ENCODE results near the gene SLC22A3. TPM values are rescaled to one million over a fixed set of nuclear protein-coding genes. Genes with fewer than 3 reads are reported as not detected.
"Not testable (repeated sequence)": the region's sequence is repeated elsewhere in the genome, so short reads cannot be mapped to it uniquely, and the experiment has no call there.

The SLC22A3 gene
- total RNA-seq, 1 experiment from 2014 or later, result 0.09 TPM

GRCh38 chr6:160447350-160447749 is 99.2 kb downstream of the SLC22A3 start:
- ChIA-PET POLR2A (no interaction called here), CTCF (interaction anchor here (1.4 kb wide), 2 partner anchors 8 to 226 kb away, joined by 3 to 5 read pairs; no protein-coding TSS in a partner anchor)
- no peaks in the 10 kb centered on the region for H3K4me1 Mint-ChIP-seq (ENCODE audit: insufficient read depth, unreplicated experiment)
- no peaks in the 10 kb centered on the region for H3K9me3 Mint-ChIP-seq (ENCODE audit: unreplicated experiment)
- intact Hi-C loops (cut with micrococcal nuclease), result no loop called here
- H3K27ac Mint-ChIP-seq (ENCODE audit: low read depth, unreplicated experiment), result no peak overlapping the region
- no peaks in the 10 kb centered on the region for H3K27me3 Mint-ChIP-seq (ENCODE audit: insufficient read depth, unreplicated experiment)
- DNase-seq (ENCODE audit: unreplicated experiment), result no peak
- H3K4me3 Mint-ChIP-seq (ENCODE audit: unreplicated experiment), result no peak overlapping the region
- no peaks in the 10 kb centered on the region for H3K36me3 Mint-ChIP-seq (ENCODE audit: insufficient read depth, unreplicated experiment)
- BruUV-seq (replicated peaks), result no TSS peak
- no peak for TF ChIP-seq CTCF (IDR thresholded peaks at IDR 0.05; ENCODE audit: unreplicated experiment)

- intact Hi-C loops (cut with micrococcal nuclease), result loop anchor here (10.0 kb wide), 1 partner anchor 755 kb away; the partner anchor contains the start of gene SOD2
- H3K27me3 Mint-ChIP-seq (ENCODE audit: insufficient read depth, unreplicated experiment); POLR2A ChIA-PET; H3K4me3 Mint-ChIP-seq (ENCODE audit: unreplicated experiment); H3K36me3 Mint-ChIP-seq (ENCODE audit: insufficient read depth, unreplicated experiment); H3K9me3 Mint-ChIP-seq (ENCODE audit: unreplicated experiment); DNase-seq (ENCODE audit: unreplicated experiment); BruUV-seq (replicated peaks); H3K4me1 Mint-ChIP-seq (ENCODE audit: insufficient read depth, unreplicated experiment); H3K27ac Mint-ChIP-seq (ENCODE audit: low read depth, unreplicated experiment): not testable (repeated sequence)
- CTCF ChIA-PET, result interaction anchor here (0.6 to 2.7 kb wide), 2 partner anchors 228 to 1361 kb away, joined by 3 to 16 read pairs; no protein-coding TSS in a partner anchor
Measured at GRCh38 chr6:160449787-160450186, 101.6 kb downstream of the SLC22A3 start.

DNA sequence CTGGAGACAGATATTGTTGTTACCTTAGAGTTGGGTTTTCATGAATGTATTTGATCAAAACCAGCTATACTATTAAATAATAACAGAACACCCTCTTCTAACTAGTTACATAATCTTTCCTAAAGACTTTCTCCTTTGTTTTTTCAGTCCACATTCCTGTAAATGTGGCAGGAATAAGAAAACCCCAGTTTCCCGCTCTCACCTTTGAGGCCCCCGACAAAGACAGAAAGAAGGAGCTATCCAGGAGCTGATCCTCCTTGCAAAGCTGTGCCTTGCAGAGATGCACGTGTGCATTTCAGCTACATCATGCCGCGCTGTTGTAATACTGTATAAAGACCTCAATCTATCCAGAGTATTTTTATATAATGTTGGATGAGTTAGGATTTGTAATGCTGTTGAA is 102.7 kb downstream of the SLC22A3 start:
- Mint-ChIP-seq H3K36me3 (ENCODE audit: insufficient read depth, unreplicated experiment) (no peaks in the 10 kb centered on the region), H3K4me1 (ENCODE audit: insufficient read depth, unreplicated experiment) (no peaks in the 10 kb centered on the region), H3K27me3 (ENCODE audit: insufficient read depth, unreplicated experiment) (no peaks in the 10 kb centered on the region), H3K4me3 (ENCODE audit: unreplicated experiment) (no peak overlapping the region), H3K9me3 (ENCODE audit: unreplicated experiment) (no peaks in the 10 kb centered on the region), H3K27ac (ENCODE audit: low read depth, unreplicated experiment) (no peak overlapping the region)
- ChIA-PET CTCF (interaction anchor here (0.6 to 2.7 kb wide), 8 partner anchors 8 to 317 kb away, joined by 3 to 16 read pairs (median 4); no protein-coding TSS in a partner anchor), POLR2A (no interaction called here)
- intact Hi-C loops (cut with micrococcal nuclease), result loop anchor here (10.0 kb wide), 1 partner anchor 756 kb away; the partner anchor contains the start of gene SOD2
- no peak for TF ChIP-seq CTCF (IDR thresholded peaks at IDR 0.05; ENCODE audit: unreplicated experiment)
- no peak for DNase-seq (ENCODE audit: unreplicated experiment)
- no TSS peak for BruUV-seq (replicated peaks)

- no peak for TF ChIP-seq CTCF (IDR thresholded peaks at IDR 0.05; ENCODE audit: unreplicated experiment)
- Mint-ChIP-seq H3K36me3 (ENCODE audit: insufficient read depth, unreplicated experiment) (no peaks in the 10 kb centered on the region), H3K27me3 (ENCODE audit: insufficient read depth, unreplicated experiment) (no peaks in the 10 kb centered on the region), H3K9me3 (ENCODE audit: unreplicated experiment) (no peaks in the 10 kb centered on the region), H3K27ac (ENCODE audit: low read depth, unreplicated experiment) (no peak overlapping the region), H3K4me1 (ENCODE audit: insufficient read depth, unreplicated experiment) (no peaks in the 10 kb centered on the region), H3K4me3 (ENCODE audit: unreplicated experiment) (no peak overlapping the region)
- CTCF ChIA-PET, result interaction anchor here (1.3 to 4.6 kb wide), 12 partner anchors 10 to 512 kb away, joined by 4 to 115 read pairs (median 8); no protein-coding TSS in a partner anchor
- POLR2A ChIA-PET, result no interaction called here
- no TSS peak for BruUV-seq (replicated peaks)
- no peak for DNase-seq (ENCODE audit: unreplicated experiment)
- intact Hi-C loops (cut with micrococcal nuclease), result loop anchor here (10.0 kb wide), 1 partner anchor 760 kb away; the partner anchor contains the start of gene SOD2
Measured at GRCh38 chr6:160454303-160454702, 106.1 kb downstream of the SLC22A3 start.

Data from MCF 10A (cell line).